Measurements from ENCODE around the gene AVL9.
"Not testable (repeated sequence)": the region's sequence is repeated elsewhere in the genome, so short reads cannot be mapped to it uniquely, and the experiment has no call there.

The AVL9 gene

DNA sequence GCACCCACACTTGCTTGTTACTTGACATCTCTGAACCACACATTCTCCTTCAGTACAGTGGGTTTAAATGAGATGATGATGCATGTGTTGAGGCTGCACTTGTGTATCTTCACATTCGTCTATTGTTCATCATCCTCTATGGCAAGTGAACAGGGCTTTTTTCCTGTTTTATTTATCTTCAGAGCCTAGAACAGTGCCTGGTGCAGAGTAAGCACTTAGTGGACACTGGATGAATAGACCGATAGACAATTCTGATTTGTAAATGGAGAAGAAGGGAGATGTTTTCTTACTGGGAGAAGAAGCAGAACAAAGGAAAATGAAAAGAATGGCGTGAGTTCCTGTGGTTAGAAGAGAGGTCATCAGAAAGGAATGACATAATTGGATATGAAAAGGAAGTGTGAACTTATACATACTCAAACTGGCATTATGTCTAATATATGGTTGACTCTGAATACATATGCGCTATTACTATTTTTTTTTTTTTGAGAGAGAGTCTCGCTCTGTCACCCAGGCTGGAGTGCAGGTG is 99.7 kb downstream of the AVL9 start:
- H3K36me3 ChIP-seq (ENCODE audit: control insufficient read depth, low read length), result no peaks in the 10 kb centered on the region
- H3F3A ChIP-seq (ENCODE audit: control insufficient read depth, insufficient read depth), result no peaks in the 10 kb centered on the region
- no peak overlapping the region for H3K4me3 ChIP-seq (ENCODE audit: low read length)
- H3K4me1 ChIP-seq (ENCODE audit: control insufficient read depth, low read length), result no peaks in the 10 kb centered on the region
- H3K27me3 ChIP-seq (ENCODE audit: control insufficient read depth, low read length), result no peaks in the 10 kb centered on the region
- H3K9me2 ChIP-seq (replicated peaks; ENCODE audit: control insufficient read depth, low read length), result no peaks in the 10 kb centered on the region
- no peak overlapping the region for H3K4me2 ChIP-seq (ENCODE audit: low read length)
- no peaks in the 10 kb centered on the region for H3K79me2 ChIP-seq (ENCODE audit: control insufficient read depth, low read length)
- no peak overlapping the region for H3K27ac ChIP-seq (ENCODE audit: low read depth, low read length)
- H4K20me1 ChIP-seq (ENCODE audit: control insufficient read depth, insufficient read depth, low read depth, low read length), result no peaks in the 10 kb centered on the region
- no peak for TF ChIP-seq CTCF (IDR thresholded peaks at IDR 0.05; ENCODE audit: low read depth, low read length, poor library complexity, severe bottlenecking)
- TF ChIP-seq EZH2phosphoT487 (IDR thresholded peaks at IDR 0.05; ENCODE audit: borderline replicate concordance, low read length), result no peak
- no peaks in the 10 kb centered on the region for H3K9me3 ChIP-seq (ENCODE audit: control insufficient read depth, insufficient read depth, low read length)

GRCh38 chr7:32601196-32601595 is 105.9 kb downstream of the AVL9 start:
- not testable (repeated sequence) for H3K27ac ChIP-seq (ENCODE audit: low read depth, low read length); H3K9me3 ChIP-seq (ENCODE audit: control insufficient read depth, insufficient read depth, low read length); H3F3A ChIP-seq (ENCODE audit: control insufficient read depth, insufficient read depth); H4K20me1 ChIP-seq (ENCODE audit: control insufficient read depth, insufficient read depth, low read depth, low read length); H3K4me1 ChIP-seq (ENCODE audit: control insufficient read depth, low read length); H3K36me3 ChIP-seq (ENCODE audit: control insufficient read depth, low read length); H3K9me2 ChIP-seq (replicated peaks; ENCODE audit: control insufficient read depth, low read length); H3K27me3 ChIP-seq (ENCODE audit: control insufficient read depth, low read length); H3K4me2 ChIP-seq (ENCODE audit: low read length); H3K79me2 ChIP-seq (ENCODE audit: control insufficient read depth, low read length); H3K4me3 ChIP-seq (ENCODE audit: low read length)

GRCh38 chr7:32602470-32602869 is 107.2 kb downstream of the AVL9 start:
- Histone ChIP-seq H3K27ac (ENCODE audit: low read depth, low read length) (no peak overlapping the region), H3K9me3 (ENCODE audit: control insufficient read depth, insufficient read depth, low read length) (no peaks in the 10 kb centered on the region), H3K79me2 (ENCODE audit: control insufficient read depth, low read length) (no peaks in the 10 kb centered on the region), H4K20me1 (ENCODE audit: control insufficient read depth, insufficient read depth, low read depth, low read length) (no peaks in the 10 kb centered on the region), H3K4me1 (ENCODE audit: control insufficient read depth, low read length) (no peaks in the 10 kb centered on the region), H3K36me3 (ENCODE audit: control insufficient read depth, low read length) (no peaks in the 10 kb centered on the region), H3K4me2 (ENCODE audit: low read length) (no peak overlapping the region), H3K4me3 (ENCODE audit: low read length) (no peak overlapping the region), H3F3A (ENCODE audit: control insufficient read depth, insufficient read depth) (no peaks in the 10 kb centered on the region), H3K9me2 (replicated peaks; ENCODE audit: control insufficient read depth, low read length) (no peaks in the 10 kb centered on the region), H3K27me3 (ENCODE audit: control insufficient read depth, low read length) (no peaks in the 10 kb centered on the region)
- no peak for TF ChIP-seq EZH2phosphoT487 (IDR thresholded peaks at IDR 0.05; ENCODE audit: borderline replicate concordance, low read length)
- no peak for TF ChIP-seq CTCF (IDR thresholded peaks at IDR 0.05; ENCODE audit: low read depth, low read length, poor library complexity, severe bottlenecking)

- not testable (repeated sequence) for H3K27ac ChIP-seq (ENCODE audit: low read depth, low read length); H3K9me2 ChIP-seq (replicated peaks; ENCODE audit: control insufficient read depth, low read length); H3K9me3 ChIP-seq (ENCODE audit: control insufficient read depth, insufficient read depth, low read length); H3K4me3 ChIP-seq (ENCODE audit: low read length); H3K79me2 ChIP-seq (ENCODE audit: control insufficient read depth, low read length); H3K36me3 ChIP-seq (ENCODE audit: control insufficient read depth, low read length); H3K4me1 ChIP-seq (ENCODE audit: control insufficient read depth, low read length); H3K27me3 ChIP-seq (ENCODE audit: control insufficient read depth, low read length); H3K4me2 ChIP-seq (ENCODE audit: low read length); H3F3A ChIP-seq (ENCODE audit: control insufficient read depth, insufficient read depth); H4K20me1 ChIP-seq (ENCODE audit: control insufficient read depth, insufficient read depth, low read depth, low read length)
Measured at GRCh38 chr7:32603492-32603891, 108.2 kb downstream of the AVL9 start.

DNA sequence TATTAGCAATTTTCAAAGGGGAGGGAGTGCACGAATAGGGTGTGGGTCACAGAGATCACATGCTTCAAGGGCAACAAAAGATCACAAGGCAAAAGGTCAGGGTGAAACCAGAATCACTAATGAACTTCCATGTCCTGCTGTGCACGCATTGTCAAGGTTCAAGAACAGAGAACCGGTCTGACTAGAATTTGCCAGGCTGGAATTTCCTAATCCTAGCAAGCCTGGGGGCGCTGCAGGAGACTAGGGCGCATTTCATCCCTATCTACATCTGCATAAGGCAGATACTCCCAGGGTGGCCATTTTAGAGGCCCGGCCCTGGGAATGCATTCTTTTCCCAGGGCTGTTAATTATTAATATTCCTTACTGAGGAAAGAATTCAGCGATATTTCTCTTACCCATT is 108.8 kb downstream of the AVL9 start:
- H3K9me2 ChIP-seq (replicated peaks; ENCODE audit: control insufficient read depth, low read length); H3K27ac ChIP-seq (ENCODE audit: low read depth, low read length); H3K4me3 ChIP-seq (ENCODE audit: low read length); H3F3A ChIP-seq (ENCODE audit: control insufficient read depth, insufficient read depth); H3K4me1 ChIP-seq (ENCODE audit: control insufficient read depth, low read length); H4K20me1 ChIP-seq (ENCODE audit: control insufficient read depth, insufficient read depth, low read depth, low read length); H3K36me3 ChIP-seq (ENCODE audit: control insufficient read depth, low read length); H3K4me2 ChIP-seq (ENCODE audit: low read length); H3K9me3 ChIP-seq (ENCODE audit: control insufficient read depth, insufficient read depth, low read length); H3K79me2 ChIP-seq (ENCODE audit: control insufficient read depth, low read length); H3K27me3 ChIP-seq (ENCODE audit: control insufficient read depth, low read length): not testable (repeated sequence)

Measured in DOHH2 (cell line).